ENCODE measurements around the gene PIP5KL1. TPM values are rescaled to one million over a fixed set of nuclear protein-coding genes. Genes with fewer than 3 reads are reported as not detected.

PIP5KL1 gene
- total RNA-seq, 6 experiments from 2014 or later, result 1.7 to 3.1 (median 2.1) TPM

DNA sequence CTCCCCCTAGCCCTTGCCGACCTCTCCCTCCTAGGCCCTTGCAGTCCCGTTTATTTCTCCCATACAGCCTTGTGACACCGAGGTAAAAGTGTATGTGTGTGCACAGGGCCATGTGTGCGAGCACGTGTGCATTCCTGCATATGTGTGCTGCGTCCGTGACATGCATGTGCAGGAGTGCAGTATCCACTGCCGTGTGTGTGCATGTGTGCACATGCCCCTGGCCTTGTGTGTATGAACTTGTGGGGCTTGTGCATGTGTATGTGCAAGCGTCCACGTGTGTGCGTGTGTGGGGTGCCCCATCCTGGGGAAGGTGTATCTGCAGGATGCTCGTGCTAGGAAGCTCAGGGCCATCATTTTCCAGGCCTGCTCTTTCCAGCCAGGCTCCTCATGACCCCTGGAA is 59.7 kb downstream of the PIP5KL1 start:
- no peak for DNase-seq
- TF ChIP-seq, protein P1, sequence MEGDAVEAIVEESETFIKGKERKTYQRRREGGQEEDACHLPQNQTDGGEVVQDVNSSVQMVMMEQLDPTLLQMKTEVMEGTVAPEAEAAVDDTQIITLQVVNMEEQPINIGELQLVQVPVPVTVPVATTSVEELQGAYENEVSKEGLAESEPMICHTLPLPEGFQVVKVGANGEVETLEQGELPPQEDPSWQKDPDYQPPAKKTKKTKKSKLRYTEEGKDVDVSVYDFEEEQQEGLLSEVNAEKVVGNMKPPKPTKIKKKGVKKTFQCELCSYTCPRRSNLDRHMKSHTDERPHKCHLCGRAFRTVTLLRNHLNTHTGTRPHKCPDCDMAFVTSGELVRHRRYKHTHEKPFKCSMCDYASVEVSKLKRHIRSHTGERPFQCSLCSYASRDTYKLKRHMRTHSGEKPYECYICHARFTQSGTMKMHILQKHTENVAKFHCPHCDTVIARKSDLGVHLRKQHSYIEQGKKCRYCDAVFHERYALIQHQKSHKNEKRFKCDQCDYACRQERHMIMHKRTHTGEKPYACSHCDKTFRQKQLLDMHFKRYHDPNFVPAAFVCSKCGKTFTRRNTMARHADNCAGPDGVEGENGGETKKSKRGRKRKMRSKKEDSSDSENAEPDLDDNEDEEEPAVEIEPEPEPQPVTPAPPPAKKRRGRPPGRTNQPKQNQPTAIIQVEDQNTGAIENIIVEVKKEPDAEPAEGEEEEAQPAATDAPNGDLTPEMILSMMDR (IDR thresholded peaks at IDR 0.05), result no peak
- peaks cover 16% of the 10 kb centered on the region; the same call in 1 of the 2 replicates for H3K4me1 Mint-ChIP-seq (ENCODE audit: low read depth)

More for the DNA sequence above, 59.7 kb downstream of the PIP5KL1 start:
- no peaks in the 10 kb centered on the region; the same call in none of the 2 replicates for H3K27me3 Mint-ChIP-seq (ENCODE audit: insufficient read depth)
- H3K27ac Mint-ChIP-seq, result no peak overlapping the region
- no peak overlapping the region for H3K4me3 Mint-ChIP-seq
- peaks cover 5% of the 10 kb centered on the region; the same call in 1 of the 2 replicates for H3K36me3 Mint-ChIP-seq (ENCODE audit: low read depth)
- H3K9me3 Mint-ChIP-seq, result no peaks in the 10 kb centered on the region

Other genes with a start within 250 kb of the PIP5KL1 start
- under 1 TPM in 2 of 6 experiments, not detected in 4; 0.07 to 0.08 TPM for gene CFAP157, start 223.8 kb downstream of the PIP5KL1 start, total RNA-seq (2021; fragmentation: NEBNext Ultra II Directional; extraction: Animal tissue kit (Norgen Biotek cat#: 25700))
- 10 to 100 TPM; 21.0 to 22.1 (median 21.5) TPM for gene PTRH1, start 215.1 kb downstream of the PIP5KL1 start, total RNA-seq (2021; fragmentation: NEBNext Ultra II Directional; extraction: Animal tissue kit (Norgen Biotek cat#: 25700))
- gene TTC16, start 214.7 kb downstream of the PIP5KL1 start, total RNA-seq (2021; fragmentation: NEBNext Ultra II Directional; extraction: Animal tissue kit (Norgen Biotek cat#: 25700)), result not detected
- 1 to 10 TPM; 6.6 to 8.3 (median 8.1) TPM for gene TOR2A, start 195.5 kb downstream of the PIP5KL1 start, total RNA-seq (2021; fragmentation: NEBNext Ultra II Directional; extraction: Animal tissue kit (Norgen Biotek cat#: 25700))
- not detected for gene SH2D3C, start 152.1 kb downstream of the PIP5KL1 start, total RNA-seq (2021; fragmentation: NEBNext Ultra II Directional; extraction: Animal tissue kit (Norgen Biotek cat#: 25700))
- 10 to 100 TPM; 52.0 to 61.3 (median 56.2) TPM for gene CDK9, start 144.7 kb downstream of the PIP5KL1 start, total RNA-seq (2021; fragmentation: NEBNext Ultra II Directional; extraction: Animal tissue kit (Norgen Biotek cat#: 25700))
- gene FPGS, start 127.9 kb downstream of the PIP5KL1 start, total RNA-seq (2021; fragmentation: NEBNext Ultra II Directional; extraction: Animal tissue kit (Norgen Biotek cat#: 25700)), result 10 to 100 TPM; 51.9 to 69.2 (median 62.7) TPM
- 100 to 1,000 TPM; 205 to 249 (median 227) TPM for gene ENG, start 76.1 kb downstream of the PIP5KL1 start, total RNA-seq (2021; fragmentation: NEBNext Ultra II Directional; extraction: Animal tissue kit (Norgen Biotek cat#: 25700))
- gene AK1, start 53.1 kb downstream of the PIP5KL1 start, total RNA-seq (2021; fragmentation: NEBNext Ultra II Directional; extraction: Animal tissue kit (Norgen Biotek cat#: 25700)), result 100 to 1,000 TPM; 109 to 130 (median 124) TPM
- gene ST6GALNAC6, start 31.2 kb downstream of the PIP5KL1 start, total RNA-seq (2021; fragmentation: NEBNext Ultra II Directional; extraction: Animal tissue kit (Norgen Biotek cat#: 25700)), result 10 to 100 TPM; 29.3 to 40.6 (median 34.2) TPM
- 10 to 100 TPM; 22.9 to 33.4 (median 27.7) TPM for gene ST6GALNAC4, start 13.7 kb downstream of the PIP5KL1 start, total RNA-seq (2021; fragmentation: NEBNext Ultra II Directional; extraction: Animal tissue kit (Norgen Biotek cat#: 25700))
- gene DPM2, start 7.1 kb upstream of the PIP5KL1 start, total RNA-seq (2021; fragmentation: NEBNext Ultra II Directional; extraction: Animal tissue kit (Norgen Biotek cat#: 25700)), result 10 to 100 TPM; 42.5 to 49.6 (median 47.1) TPM
- gene EEIG1, start 50.2 kb upstream of the PIP5KL1 start, total RNA-seq (2021; fragmentation: NEBNext Ultra II Directional; extraction: Animal tissue kit (Norgen Biotek cat#: 25700)), result 10 to 100 TPM; 26.7 to 35.4 (median 29.3) TPM
- 10 to 100 TPM in 3 of 6 experiments, 1 to 10 TPM in 3; 8.7 to 11.5 (median 9.8) TPM for gene NAIF1, start 136.5 kb upstream of the PIP5KL1 start, total RNA-seq (2021; fragmentation: NEBNext Ultra II Directional; extraction: Animal tissue kit (Norgen Biotek cat#: 25700))
- gene SLC25A25, start 137.5 kb upstream of the PIP5KL1 start, total RNA-seq (2021; fragmentation: NEBNext Ultra II Directional; extraction: Animal tissue kit (Norgen Biotek cat#: 25700)), result 10 to 100 TPM; 16.5 to 20.7 (median 18.4) TPM
- 10 to 100 TPM; 68.5 to 82.8 (median 70.6) TPM for gene PTGES2, start 197.0 kb upstream of the PIP5KL1 start, total RNA-seq (2021; fragmentation: NEBNext Ultra II Directional; extraction: Animal tissue kit (Norgen Biotek cat#: 25700))
- gene LCN2, start 218.7 kb upstream of the PIP5KL1 start, total RNA-seq (2021; fragmentation: NEBNext Ultra II Directional; extraction: Animal tissue kit (Norgen Biotek cat#: 25700)), result not detected
- gene BBLN, start 229.5 kb upstream of the PIP5KL1 start, total RNA-seq (2021; fragmentation: NEBNext Ultra II Directional; extraction: Animal tissue kit (Norgen Biotek cat#: 25700)), result 10 to 100 TPM; 45.7 to 63.2 (median 50.5) TPM